ENCODE data around the gene AAGAB.

DNA sequence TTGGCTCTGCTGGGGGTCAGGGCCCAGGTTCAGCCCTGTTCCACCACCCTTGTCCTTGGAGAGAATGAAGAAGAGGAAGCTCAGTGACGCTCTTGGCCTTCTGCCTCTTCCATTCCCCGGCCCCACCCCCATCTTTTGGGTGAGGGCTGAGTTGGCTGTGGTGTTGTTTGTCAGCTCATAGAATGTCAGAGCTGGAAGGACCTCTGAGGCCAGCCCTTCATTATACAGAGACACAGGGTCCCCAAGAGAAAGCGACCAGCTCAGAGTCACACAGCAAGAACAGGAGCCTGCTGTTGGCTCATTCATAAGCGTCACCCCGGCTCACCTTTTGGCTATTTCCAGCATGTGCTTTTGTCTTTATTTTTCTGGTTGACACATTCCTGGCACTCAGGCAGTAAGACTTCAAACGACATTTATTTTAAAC is 68.2 kb downstream of the AAGAB start:
- TF ChIP-seq, protein P1, sequence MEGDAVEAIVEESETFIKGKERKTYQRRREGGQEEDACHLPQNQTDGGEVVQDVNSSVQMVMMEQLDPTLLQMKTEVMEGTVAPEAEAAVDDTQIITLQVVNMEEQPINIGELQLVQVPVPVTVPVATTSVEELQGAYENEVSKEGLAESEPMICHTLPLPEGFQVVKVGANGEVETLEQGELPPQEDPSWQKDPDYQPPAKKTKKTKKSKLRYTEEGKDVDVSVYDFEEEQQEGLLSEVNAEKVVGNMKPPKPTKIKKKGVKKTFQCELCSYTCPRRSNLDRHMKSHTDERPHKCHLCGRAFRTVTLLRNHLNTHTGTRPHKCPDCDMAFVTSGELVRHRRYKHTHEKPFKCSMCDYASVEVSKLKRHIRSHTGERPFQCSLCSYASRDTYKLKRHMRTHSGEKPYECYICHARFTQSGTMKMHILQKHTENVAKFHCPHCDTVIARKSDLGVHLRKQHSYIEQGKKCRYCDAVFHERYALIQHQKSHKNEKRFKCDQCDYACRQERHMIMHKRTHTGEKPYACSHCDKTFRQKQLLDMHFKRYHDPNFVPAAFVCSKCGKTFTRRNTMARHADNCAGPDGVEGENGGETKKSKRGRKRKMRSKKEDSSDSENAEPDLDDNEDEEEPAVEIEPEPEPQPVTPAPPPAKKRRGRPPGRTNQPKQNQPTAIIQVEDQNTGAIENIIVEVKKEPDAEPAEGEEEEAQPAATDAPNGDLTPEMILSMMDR (IDR thresholded peaks at IDR 0.05; ENCODE audit: insufficient read depth, low read length, poor library complexity, severe bottlenecking): no peak
- no peak for TF ChIP-seq EZH2phosphoT487 (conservative IDR thresholded peaks at IDR 0.05; ENCODE audit: low read length)

Measured in SU-DHL-6 (cell line).